WTC11 (cell line): ENCODE measurements around the gene LCE2B. TPM values are rescaled to one million over a fixed set of nuclear protein-coding genes. Genes with fewer than 3 reads are reported as not detected.

Source experiments
- ATAC-seq: fragments of 200-7000 bp; cut with Tn5 transposase; 2 replicates; pipeline ENCODE4 v1.10.0; 2021; ENCODE audit warnings: mild to moderate bottlenecking, moderate library complexity
- CTCF ChIA-PET: fragments of 300-600 bp; sonication (Branson Sonifier 250); formaldehyde crosslinking; loops from one replicate; lab custom pipeline; 2021; ENCODE audit warnings: antibody characterized with exemption; lab: Charles Lee
- POLR2A ChIA-PET: fragments of 350-600 bp; sonication (Branson Sonifier 250); formaldehyde crosslinking; loops from one replicate; lab custom pipeline; 2021; ENCODE audit warnings: antibody characterized with exemption; lab: Charles Lee
- DNase-seq: peaks from one replicate; pipeline ENCODE4 v3.0.0; 2021; ENCODE audit warnings: low spot score
- H3K27ac Mint-ChIP-seq: 2 replicates; pipeline ENCODE4 v1.8.0; 2021; ENCODE audit warnings: mixed read lengths
- H3K27me3 Mint-ChIP-seq: 2 replicates; pipeline ENCODE4 v1.8.0; 2021; ENCODE audit warnings: low read depth, mild to moderate bottlenecking, moderate library complexity, mixed read lengths
- H3K36me3 Mint-ChIP-seq: 2 replicates; pipeline ENCODE4 v1.8.0; 2021; ENCODE audit warnings: mixed read lengths
- H3K4me1 Mint-ChIP-seq: 2 replicates; pipeline ENCODE4 v1.8.0; 2022; ENCODE audit warnings: mixed read lengths
- H3K4me3 Mint-ChIP-seq: 2 replicates; pipeline ENCODE4 v1.8.0; 2021; ENCODE audit warnings: mild to moderate bottlenecking, moderate library complexity, mixed read lengths
- H3K9me3 Mint-ChIP-seq: 2 replicates; pipeline ENCODE4 v1.8.0; 2021; ENCODE audit warnings: mixed read lengths
- CREB1 ChIP-seq: sonication (generic); formaldehyde crosslinking; IDR thresholded peaks from 2 replicates; pipeline ENCODE4 v1.8.0; 2023; ENCODE audit warnings: mild to moderate bottlenecking, missing genetic modification reagents
- ETV6 ChIP-seq: sonication (generic); formaldehyde crosslinking; IDR thresholded peaks from 2 replicates; pipeline ENCODE4 v1.8.1; 2022; ENCODE audit warnings: mild to moderate bottlenecking, missing genetic modification reagents
- GABPB1 ChIP-seq: sonication (generic); formaldehyde crosslinking; IDR thresholded peaks from 2 replicates; pipeline ENCODE4 v1.8.1; 2023; ENCODE audit warnings: mild to moderate bottlenecking, missing genetic modification reagents
- GTF2I ChIP-seq: fragments of 250-450 bp; sonication (Bioruptor Pico); conservative IDR thresholded peaks from 2 replicates; pipeline ENCODE4 v1.4.0; 2021; ENCODE audit warnings: mild to moderate bottlenecking
- HMGA2 ChIP-seq: fragments of 250-450 bp; sonication (Bioruptor Pico); IDR thresholded peaks from 2 replicates; pipeline ENCODE4 v1.4.0; 2021; ENCODE audit warnings: mild to moderate bottlenecking, moderate library complexity
- MXD4 ChIP-seq: fragments of 250-450 bp; sonication (Bioruptor Pico); IDR thresholded peaks from 2 replicates; pipeline ENCODE4 v1.8.0; 2021; ENCODE audit warnings: mild to moderate bottlenecking, moderate library complexity, borderline replicate concordance
- NFATC4 ChIP-seq: fragments of 250-450 bp; sonication (Bioruptor Pico); IDR thresholded peaks from 2 replicates; pipeline ENCODE4 v1.9.0; 2021; ENCODE audit warnings: mild to moderate bottlenecking
- NR3C1 ChIP-seq: sonication (generic); formaldehyde crosslinking; conservative IDR thresholded peaks from 2 replicates; pipeline ENCODE4 v1.8.1; 2023; ENCODE audit warnings: low read depth, mild to moderate bottlenecking, missing genetic modification reagents
- OVOL2 ChIP-seq: fragments of 250-450 bp; sonication (Bioruptor Pico); IDR thresholded peaks from 2 replicates; pipeline ENCODE4 v1.9.0; 2021; ENCODE audit warnings: mild to moderate bottlenecking, borderline replicate concordance
- SMAD4 ChIP-seq: sonication (generic); formaldehyde crosslinking; IDR thresholded peaks from 2 replicates; pipeline ENCODE4 v1.8.0; 2022; ENCODE audit warnings: mild to moderate bottlenecking, missing genetic modification reagents
- ZBTB21 ChIP-seq: sonication (generic); formaldehyde crosslinking; IDR thresholded peaks from 2 replicates; pipeline ENCODE4 v1.8.1; 2023; ENCODE audit warnings: mild to moderate bottlenecking, missing genetic modification reagents, borderline replicate concordance
- ZNF121 ChIP-seq: sonication (generic); formaldehyde crosslinking; IDR thresholded peaks from 2 replicates; pipeline ENCODE4 v1.8.0; 2023; ENCODE audit warnings: missing genetic modification reagents
- ZNF232 ChIP-seq: sonication (generic); formaldehyde crosslinking; IDR thresholded peaks from 2 replicates; pipeline ENCODE4 v1.8.0; 2022; ENCODE audit warnings: mild to moderate bottlenecking, missing genetic modification reagents
- ZNF396 ChIP-seq: fragments of 250-450 bp; sonication (Bioruptor Pico); IDR thresholded peaks from 2 replicates; pipeline ENCODE4 v1.8.0; 2021; ENCODE audit warnings: mild to moderate bottlenecking, moderate library complexity, borderline replicate concordance
- ZNF416 ChIP-seq: fragments of 250-450 bp; sonication (Bioruptor Pico); IDR thresholded peaks from 2 replicates; pipeline ENCODE4 v1.9.0; 2021; ENCODE audit warnings: mild to moderate bottlenecking, inconsistent platforms
- total RNA-seq: library from RNA; stranded (reverse); gene quantifications from 3 replicates; pipeline ENCODE4 v1.2.3, GENCODE V29; 2021
- TF ChIP-seq, protein P1 (sequence below): fragments of 200-600 bp; IDR thresholded peaks from 2 replicates; pipeline ENCODE4 v1.8.0; 2022; ENCODE audit warnings: antibody characterized with exemption
- TF ChIP-seq, protein P2 (sequence below): sonication (generic); formaldehyde crosslinking; IDR thresholded peaks from 2 replicates; pipeline ENCODE4 v1.8.0; 2023; ENCODE audit warnings: mild to moderate bottlenecking, missing genetic modification reagents
- TF ChIP-seq, protein P3 (sequence below): sonication (generic); formaldehyde crosslinking; IDR thresholded peaks from 2 replicates; pipeline ENCODE4 v1.8.1; 2022; ENCODE audit warnings: mild to moderate bottlenecking, moderate library complexity, missing genetic modification reagents
- TF ChIP-seq, protein P4 (sequence below): sonication (generic); formaldehyde crosslinking; IDR thresholded peaks from 2 replicates; pipeline ENCODE4 v1.8.1; 2023; ENCODE audit warnings: mild to moderate bottlenecking, missing genetic modification reagents, moderate library complexity
- TF ChIP-seq, protein P5 (sequence below): fragments of 250-450 bp; sonication (Bioruptor Pico); IDR thresholded peaks from 2 replicates; pipeline ENCODE4 v1.8.0; 2021; ENCODE audit warnings: mild to moderate bottlenecking
- TF ChIP-seq, protein P6 (sequence below): sonication (generic); formaldehyde crosslinking; IDR thresholded peaks from 2 replicates; pipeline ENCODE4 v1.8.1; 2022; ENCODE audit warnings: low read depth, mild to moderate bottlenecking, moderate library complexity, missing genetic modification reagents, borderline replicate concordance
- TF ChIP-seq, protein P7 (sequence below): fragments of 250-450 bp; sonication (Bioruptor Pico); IDR thresholded peaks from 2 replicates; pipeline ENCODE4 v1.9.0; 2021; ENCODE audit warnings: mild to moderate bottlenecking
- TF ChIP-seq, protein P8 (sequence below): sonication (generic); formaldehyde crosslinking; IDR thresholded peaks from 2 replicates; pipeline ENCODE4 v1.8.0; 2022; ENCODE audit warnings: missing genetic modification reagents

LCE2B gene
- total RNA-seq, 1 experiment from 2014 or later: not detected

DNA sequence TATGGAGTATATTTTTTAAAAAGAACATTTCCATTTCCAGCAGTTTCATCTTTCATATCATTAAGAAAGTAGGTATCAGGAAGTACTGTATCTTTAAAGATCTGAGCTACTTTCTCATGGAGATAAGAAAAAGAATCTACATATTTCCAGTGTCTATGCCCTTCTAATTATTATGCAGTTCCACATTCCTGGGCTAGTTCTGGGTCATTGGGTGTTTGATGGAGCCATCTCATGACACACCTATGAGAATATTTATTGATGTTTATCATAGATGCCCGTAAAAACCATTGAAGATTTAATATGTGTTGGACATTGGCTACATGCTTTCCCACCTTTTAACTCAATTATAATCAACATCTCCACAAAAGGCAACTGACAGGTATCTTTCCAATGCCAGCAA lies 43.1 kb downstream of the LCE2B start:
- H3K9me3 Mint-ChIP-seq: peaks cover 76% of the 10 kb centered on the region
- peaks cover 60% of the 10 kb centered on the region for H3K36me3 Mint-ChIP-seq
- POLR2A ChIA-PET: no interaction called here
- H3K27ac Mint-ChIP-seq: no peak overlapping the region
- peaks cover 3% of the 10 kb centered on the region; the same call in 1 of the 2 replicates for H3K27me3 Mint-ChIP-seq
- no peak overlapping the region for H3K4me3 Mint-ChIP-seq
- H3K4me1 Mint-ChIP-seq: no peaks in the 10 kb centered on the region
- TF ChIP-seq ZNF121 (CRISPR knock-in tag) (no peak), MXD4 (no peak), NFATC4 (CRISPR knock-in tag) (no peak), GTF2I (CRISPR knock-in tag) (no peak), ZNF416 (no peak), ZBTB21 (CRISPR knock-in tag) (no peak), ZNF396 (CRISPR knock-in tag) (no peak), ZNF232 (CRISPR knock-in tag) (no peak), SMAD4 (CRISPR knock-in tag) (no peak), HMGA2 (CRISPR knock-in tag) (no peak), GABPB1 (CRISPR knock-in tag) (no peak), CREB1 (CRISPR knock-in tag) (no peak), OVOL2 (CRISPR knock-in tag) (no peak)
- TF ChIP-seq, protein P1, sequence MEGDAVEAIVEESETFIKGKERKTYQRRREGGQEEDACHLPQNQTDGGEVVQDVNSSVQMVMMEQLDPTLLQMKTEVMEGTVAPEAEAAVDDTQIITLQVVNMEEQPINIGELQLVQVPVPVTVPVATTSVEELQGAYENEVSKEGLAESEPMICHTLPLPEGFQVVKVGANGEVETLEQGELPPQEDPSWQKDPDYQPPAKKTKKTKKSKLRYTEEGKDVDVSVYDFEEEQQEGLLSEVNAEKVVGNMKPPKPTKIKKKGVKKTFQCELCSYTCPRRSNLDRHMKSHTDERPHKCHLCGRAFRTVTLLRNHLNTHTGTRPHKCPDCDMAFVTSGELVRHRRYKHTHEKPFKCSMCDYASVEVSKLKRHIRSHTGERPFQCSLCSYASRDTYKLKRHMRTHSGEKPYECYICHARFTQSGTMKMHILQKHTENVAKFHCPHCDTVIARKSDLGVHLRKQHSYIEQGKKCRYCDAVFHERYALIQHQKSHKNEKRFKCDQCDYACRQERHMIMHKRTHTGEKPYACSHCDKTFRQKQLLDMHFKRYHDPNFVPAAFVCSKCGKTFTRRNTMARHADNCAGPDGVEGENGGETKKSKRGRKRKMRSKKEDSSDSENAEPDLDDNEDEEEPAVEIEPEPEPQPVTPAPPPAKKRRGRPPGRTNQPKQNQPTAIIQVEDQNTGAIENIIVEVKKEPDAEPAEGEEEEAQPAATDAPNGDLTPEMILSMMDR: no peak
- TF ChIP-seq, protein P2, sequence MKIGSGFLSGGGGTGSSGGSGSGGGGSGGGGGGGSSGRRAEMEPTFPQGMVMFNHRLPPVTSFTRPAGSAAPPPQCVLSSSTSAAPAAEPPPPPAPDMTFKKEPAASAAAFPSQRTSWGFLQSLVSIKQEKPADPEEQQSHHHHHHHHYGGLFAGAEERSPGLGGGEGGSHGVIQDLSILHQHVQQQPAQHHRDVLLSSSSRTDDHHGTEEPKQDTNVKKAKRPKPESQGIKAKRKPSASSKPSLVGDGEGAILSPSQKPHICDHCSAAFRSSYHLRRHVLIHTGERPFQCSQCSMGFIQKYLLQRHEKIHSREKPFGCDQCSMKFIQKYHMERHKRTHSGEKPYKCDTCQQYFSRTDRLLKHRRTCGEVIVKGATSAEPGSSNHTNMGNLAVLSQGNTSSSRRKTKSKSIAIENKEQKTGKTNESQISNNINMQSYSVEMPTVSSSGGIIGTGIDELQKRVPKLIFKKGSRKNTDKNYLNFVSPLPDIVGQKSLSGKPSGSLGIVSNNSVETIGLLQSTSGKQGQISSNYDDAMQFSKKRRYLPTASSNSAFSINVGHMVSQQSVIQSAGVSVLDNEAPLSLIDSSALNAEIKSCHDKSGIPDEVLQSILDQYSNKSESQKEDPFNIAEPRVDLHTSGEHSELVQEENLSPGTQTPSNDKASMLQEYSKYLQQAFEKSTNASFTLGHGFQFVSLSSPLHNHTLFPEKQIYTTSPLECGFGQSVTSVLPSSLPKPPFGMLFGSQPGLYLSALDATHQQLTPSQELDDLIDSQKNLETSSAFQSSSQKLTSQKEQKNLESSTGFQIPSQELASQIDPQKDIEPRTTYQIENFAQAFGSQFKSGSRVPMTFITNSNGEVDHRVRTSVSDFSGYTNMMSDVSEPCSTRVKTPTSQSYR (CRISPR knock-in tag): no peak
- TF ChIP-seq, protein P3, sequence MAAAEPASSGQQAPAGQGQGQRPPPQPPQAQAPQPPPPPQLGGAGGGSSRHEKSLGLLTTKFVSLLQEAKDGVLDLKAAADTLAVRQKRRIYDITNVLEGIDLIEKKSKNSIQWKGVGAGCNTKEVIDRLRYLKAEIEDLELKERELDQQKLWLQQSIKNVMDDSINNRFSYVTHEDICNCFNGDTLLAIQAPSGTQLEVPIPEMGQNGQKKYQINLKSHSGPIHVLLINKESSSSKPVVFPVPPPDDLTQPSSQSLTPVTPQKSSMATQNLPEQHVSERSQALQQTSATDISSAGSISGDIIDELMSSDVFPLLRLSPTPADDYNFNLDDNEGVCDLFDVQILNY: no peak
- TF ChIP-seq, protein P4, sequence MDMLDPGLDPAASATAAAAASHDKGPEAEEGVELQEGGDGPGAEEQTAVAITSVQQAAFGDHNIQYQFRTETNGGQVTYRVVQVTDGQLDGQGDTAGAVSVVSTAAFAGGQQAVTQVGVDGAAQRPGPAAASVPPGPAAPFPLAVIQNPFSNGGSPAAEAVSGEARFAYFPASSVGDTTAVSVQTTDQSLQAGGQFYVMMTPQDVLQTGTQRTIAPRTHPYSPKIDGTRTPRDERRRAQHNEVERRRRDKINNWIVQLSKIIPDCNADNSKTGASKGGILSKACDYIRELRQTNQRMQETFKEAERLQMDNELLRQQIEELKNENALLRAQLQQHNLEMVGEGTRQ: no peak
- TF ChIP-seq, protein P5, sequence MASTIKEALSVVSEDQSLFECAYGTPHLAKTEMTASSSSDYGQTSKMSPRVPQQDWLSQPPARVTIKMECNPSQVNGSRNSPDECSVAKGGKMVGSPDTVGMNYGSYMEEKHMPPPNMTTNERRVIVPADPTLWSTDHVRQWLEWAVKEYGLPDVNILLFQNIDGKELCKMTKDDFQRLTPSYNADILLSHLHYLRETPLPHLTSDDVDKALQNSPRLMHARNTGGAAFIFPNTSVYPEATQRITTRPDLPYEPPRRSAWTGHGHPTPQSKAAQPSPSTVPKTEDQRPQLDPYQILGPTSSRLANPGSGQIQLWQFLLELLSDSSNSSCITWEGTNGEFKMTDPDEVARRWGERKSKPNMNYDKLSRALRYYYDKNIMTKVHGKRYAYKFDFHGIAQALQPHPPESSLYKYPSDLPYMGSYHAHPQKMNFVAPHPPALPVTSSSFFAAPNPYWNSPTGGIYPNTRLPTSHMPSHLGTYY (CRISPR knock-in tag): no peak
- TF ChIP-seq, all 79 proteins: peak for 0
- CTCF ChIA-PET: no interaction called here
- DNase-seq (no peak), ATAC-seq (no peak)

DNA sequence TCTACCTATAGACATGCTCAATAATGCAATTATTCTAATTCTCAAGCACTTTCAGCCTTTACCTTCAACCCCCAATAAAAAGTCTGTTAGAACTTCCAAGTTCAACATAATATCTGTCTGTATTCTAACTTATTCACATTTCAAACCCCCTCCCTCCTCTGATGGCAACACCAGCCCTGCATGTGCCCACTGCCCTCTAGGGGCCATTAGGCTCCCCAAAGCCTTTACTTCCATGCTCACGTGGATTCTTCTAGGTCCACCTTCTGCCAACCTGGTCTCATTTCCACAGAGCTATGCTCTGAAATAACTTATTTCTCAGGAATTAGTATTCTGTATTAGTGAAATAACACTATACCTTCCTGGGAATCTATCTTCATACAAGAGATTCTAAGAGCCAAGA lies 49.7 kb downstream of the LCE2B start:
- Mint-ChIP-seq H3K27ac (no peak overlapping the region), H3K36me3 (peaks cover 75% of the 10 kb centered on the region), H3K9me3 (peaks cover 83% of the 10 kb centered on the region), H3K27me3 (peaks cover 6% of the 10 kb centered on the region; the same call in 1 of the 2 replicates), H3K4me1 (no peaks in the 10 kb centered on the region), H3K4me3 (no peak overlapping the region)
- ATAC-seq (no peak), DNase-seq (no peak)
- POLR2A ChIA-PET: no interaction called here
- CTCF ChIA-PET: no interaction called here
- no peak for TF ChIP-seq ETV6 (CRISPR knock-in tag)
- TF ChIP-seq, protein P6, sequence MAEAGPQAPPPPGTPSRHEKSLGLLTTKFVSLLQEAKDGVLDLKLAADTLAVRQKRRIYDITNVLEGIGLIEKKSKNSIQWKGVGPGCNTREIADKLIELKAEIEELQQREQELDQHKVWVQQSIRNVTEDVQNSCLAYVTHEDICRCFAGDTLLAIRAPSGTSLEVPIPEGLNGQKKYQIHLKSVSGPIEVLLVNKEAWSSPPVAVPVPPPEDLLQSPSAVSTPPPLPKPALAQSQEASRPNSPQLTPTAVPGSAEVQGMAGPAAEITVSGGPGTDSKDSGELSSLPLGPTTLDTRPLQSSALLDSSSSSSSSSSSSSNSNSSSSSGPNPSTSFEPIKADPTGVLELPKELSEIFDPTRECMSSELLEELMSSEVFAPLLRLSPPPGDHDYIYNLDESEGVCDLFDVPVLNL (CRISPR knock-in tag): no peak
- TF ChIP-seq, protein P7, sequence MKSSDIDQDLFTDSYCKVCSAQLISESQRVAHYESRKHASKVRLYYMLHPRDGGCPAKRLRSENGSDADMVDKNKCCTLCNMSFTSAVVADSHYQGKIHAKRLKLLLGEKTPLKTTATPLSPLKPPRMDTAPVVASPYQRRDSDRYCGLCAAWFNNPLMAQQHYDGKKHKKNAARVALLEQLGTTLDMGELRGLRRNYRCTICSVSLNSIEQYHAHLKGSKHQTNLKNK: no peak
- TF ChIP-seq NR3C1 (CRISPR knock-in tag): no peak
- TF ChIP-seq, protein P8, sequence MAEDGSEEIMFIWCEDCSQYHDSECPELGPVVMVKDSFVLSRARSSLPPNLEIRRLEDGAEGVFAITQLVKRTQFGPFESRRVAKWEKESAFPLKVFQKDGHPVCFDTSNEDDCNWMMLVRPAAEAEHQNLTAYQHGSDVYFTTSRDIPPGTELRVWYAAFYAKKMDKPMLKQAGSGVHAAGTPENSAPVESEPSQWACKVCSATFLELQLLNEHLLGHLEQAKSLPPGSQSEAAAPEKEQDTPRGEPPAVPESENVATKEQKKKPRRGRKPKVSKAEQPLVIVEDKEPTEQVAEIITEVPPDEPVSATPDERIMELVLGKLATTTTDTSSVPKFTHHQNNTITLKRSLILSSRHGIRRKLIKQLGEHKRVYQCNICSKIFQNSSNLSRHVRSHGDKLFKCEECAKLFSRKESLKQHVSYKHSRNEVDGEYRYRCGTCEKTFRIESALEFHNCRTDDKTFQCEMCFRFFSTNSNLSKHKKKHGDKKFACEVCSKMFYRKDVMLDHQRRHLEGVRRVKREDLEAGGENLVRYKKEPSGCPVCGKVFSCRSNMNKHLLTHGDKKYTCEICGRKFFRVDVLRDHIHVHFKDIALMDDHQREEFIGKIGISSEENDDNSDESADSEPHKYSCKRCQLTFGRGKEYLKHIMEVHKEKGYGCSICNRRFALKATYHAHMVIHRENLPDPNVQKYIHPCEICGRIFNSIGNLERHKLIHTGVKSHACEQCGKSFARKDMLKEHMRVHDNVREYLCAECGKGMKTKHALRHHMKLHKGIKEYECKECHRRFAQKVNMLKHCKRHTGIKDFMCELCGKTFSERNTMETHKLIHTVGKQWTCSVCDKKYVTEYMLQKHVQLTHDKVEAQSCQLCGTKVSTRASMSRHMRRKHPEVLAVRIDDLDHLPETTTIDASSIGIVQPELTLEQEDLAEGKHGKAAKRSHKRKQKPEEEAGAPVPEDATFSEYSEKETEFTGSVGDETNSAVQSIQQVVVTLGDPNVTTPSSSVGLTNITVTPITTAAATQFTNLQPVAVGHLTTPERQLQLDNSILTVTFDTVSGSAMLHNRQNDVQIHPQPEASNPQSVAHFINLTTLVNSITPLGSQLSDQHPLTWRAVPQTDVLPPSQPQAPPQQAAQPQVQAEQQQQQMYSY (CRISPR knock-in tag): no peak
- TF ChIP-seq ZBTB21 (CRISPR knock-in tag): no peak
